Measurements from ENCODE around the gene ITGB8. TPM values are rescaled to one million over a fixed set of nuclear protein-coding genes. Genes with fewer than 3 reads are reported as not detected.

The ITGB8 gene
- polyA plus RNA-seq, 1 donor from 2014 or later: 12.2 TPM

- H3K27me3 ChIP-seq (ENCODE audit: insufficient read depth, low read depth, low read length): no peaks in the 10 kb centered on the region
- no peak for TF ChIP-seq POLR2AphosphoS5 (IDR thresholded peaks at IDR 0.05)
- no peak for TF ChIP-seq MXI1 (conservative IDR thresholded peaks at IDR 0.05; ENCODE audit: poor library complexity, severe bottlenecking)
- no peak for TF ChIP-seq SMC3 (conservative IDR thresholded peaks at IDR 0.05; ENCODE audit: poor library complexity)
- TF ChIP-seq CTCF (IDR thresholded peaks at IDR 0.05; ENCODE audit: poor library complexity, severe bottlenecking): no peak
- no peak for TF ChIP-seq REST (IDR thresholded peaks at IDR 0.05; ENCODE audit: borderline replicate concordance)
- TF ChIP-seq EZH2 (IDR thresholded peaks at IDR 0.05; ENCODE audit: borderline replicate concordance, insufficient read depth, low read length, poor library complexity, severe bottlenecking): no peak
- TF ChIP-seq TAF1 (IDR thresholded peaks at IDR 0.05; ENCODE audit: low read depth): no peak
- TF ChIP-seq EP300 (conservative IDR thresholded peaks at IDR 0.05; ENCODE audit: poor library complexity, severe bottlenecking): no peak
- no peak for TF ChIP-seq RAD21 (conservative IDR thresholded peaks at IDR 0.05)
- no peaks in the 10 kb centered on the region for H4K20me1 ChIP-seq (ENCODE audit: insufficient read depth)
- H3K36me3 ChIP-seq (ENCODE audit: insufficient read depth, low read length): no peaks in the 10 kb centered on the region
- no peaks in the 10 kb centered on the region for H3K79me2 ChIP-seq (replicated peaks; ENCODE audit: insufficient read depth, low read length)
- no peaks in the 10 kb centered on the region for H3F3A ChIP-seq (ENCODE audit: insufficient read depth, low read length, poor library complexity, severe bottlenecking)
- no peak overlapping the region for H3K4me2 ChIP-seq (ENCODE audit: low read length)
- H3K9me2 ChIP-seq (ENCODE audit: insufficient read depth, low read length): no peaks in the 10 kb centered on the region
- no peak overlapping the region for H3K4me3 ChIP-seq (ENCODE audit: low read length)
- H3K9me3 ChIP-seq (ENCODE audit: low read length): no peaks in the 10 kb centered on the region
- no peak overlapping the region for H3K27ac ChIP-seq (ENCODE audit: low read length)
- no peak overlapping the region for H2AFZ ChIP-seq (ENCODE audit: low read depth, low read length)
- no peak overlapping the region for H3K9ac ChIP-seq (ENCODE audit: low read length)
These were observed 119.8 kb downstream of the ITGB8 start for GRCh38 chr7:20450536-20450935.

- no peaks in the 10 kb centered on the region for H3K9me3 ChIP-seq (ENCODE audit: low read length)
- H3K36me3 ChIP-seq (ENCODE audit: insufficient read depth, low read length): no peaks in the 10 kb centered on the region
- no peak for TF ChIP-seq MXI1 (conservative IDR thresholded peaks at IDR 0.05; ENCODE audit: poor library complexity, severe bottlenecking)
- no peak for TF ChIP-seq EP300 (conservative IDR thresholded peaks at IDR 0.05; ENCODE audit: poor library complexity, severe bottlenecking)
- TF ChIP-seq RAD21 (conservative IDR thresholded peaks at IDR 0.05): no peak
- TF ChIP-seq EZH2 (IDR thresholded peaks at IDR 0.05; ENCODE audit: borderline replicate concordance, insufficient read depth, low read length, poor library complexity, severe bottlenecking): no peak
- no peak for TF ChIP-seq REST (IDR thresholded peaks at IDR 0.05; ENCODE audit: borderline replicate concordance)
- no peak for TF ChIP-seq CTCF (IDR thresholded peaks at IDR 0.05; ENCODE audit: poor library complexity, severe bottlenecking)
- TF ChIP-seq POLR2AphosphoS5 (IDR thresholded peaks at IDR 0.05): no peak
- TF ChIP-seq TAF1 (IDR thresholded peaks at IDR 0.05; ENCODE audit: low read depth): no peak
- TF ChIP-seq SMC3 (conservative IDR thresholded peaks at IDR 0.05; ENCODE audit: poor library complexity): no peak
- no peak overlapping the region for H3K27ac ChIP-seq (ENCODE audit: low read length)
- no peaks in the 10 kb centered on the region for H3K27me3 ChIP-seq (ENCODE audit: insufficient read depth, low read depth, low read length)
- H3K9me2 ChIP-seq (ENCODE audit: insufficient read depth, low read length): no peaks in the 10 kb centered on the region
- no peaks in the 10 kb centered on the region for H4K20me1 ChIP-seq (ENCODE audit: insufficient read depth)
- no peak overlapping the region for H3K9ac ChIP-seq (ENCODE audit: low read length)
- H3K4me2 ChIP-seq (ENCODE audit: low read length): no peak overlapping the region
- no peak overlapping the region for H2AFZ ChIP-seq (ENCODE audit: low read depth, low read length)
- H3K4me3 ChIP-seq (ENCODE audit: low read length): no peak overlapping the region
- H3F3A ChIP-seq (ENCODE audit: insufficient read depth, low read length, poor library complexity, severe bottlenecking): no peaks in the 10 kb centered on the region
- H3K79me2 ChIP-seq (replicated peaks; ENCODE audit: insufficient read depth, low read length): no peaks in the 10 kb centered on the region
These were observed 123.5 kb downstream of the ITGB8 start for GRCh38 chr7:20454202-20454601.
